HG03175 (cell line): ENCODE data around the gene SPHK1.

ENCODE experiments used
- ATAC-seq: cut with Tn5 transposase; IDR thresholded peaks from one replicate; pipeline ENCODE4 v1.9.1; 2021; ENCODE audit warnings: mild to moderate bottlenecking, moderate library complexity; ENCODE audit not compliant: unreplicated experiment

Gene SPHK1

GRCh38 chr17:76360461-76360860 is 23.9 kb upstream of the SPHK1 start:
- no peak for ATAC-seq

- no peak for ATAC-seq
Observed at GRCh38 chr17:76363107-76363842, 21.1 kb upstream of the SPHK1 start.

GRCh38 chr17:76365256-76365903 is 19.0 kb upstream of the SPHK1 start:
- no peak for ATAC-seq

- no peak for ATAC-seq
Observed at GRCh38 chr17:76366247-76366646, 18.2 kb upstream of the SPHK1 start.

GRCh38 chr17:76367642-76368041 is 16.8 kb upstream of the SPHK1 start:
- ATAC-seq, result no peak

GRCh38 chr17:76368545-76368944 is 15.9 kb upstream of the SPHK1 start:
- no peak for ATAC-seq

- ATAC-seq, result no peak
Observed at GRCh38 chr17:76369379-76369778, 15.0 kb upstream of the SPHK1 start.

- no peak for ATAC-seq
Observed at GRCh38 chr17:76369804-76370203, 14.6 kb upstream of the SPHK1 start.

GRCh38 chr17:76370261-76370993 is 14.0 kb upstream of the SPHK1 start:
- ATAC-seq, result no peak

GRCh38 chr17:76371656-76372628 is 12.5 kb upstream of the SPHK1 start:
- ATAC-seq, result no peak

GRCh38 chr17:76376318-76377133 is 7.9 kb upstream of the SPHK1 start:
- ATAC-seq, result no peak

GRCh38 chr17:76378548-76379274 is 5.7 kb upstream of the SPHK1 start:
- no peak for ATAC-seq

GRCh38 chr17:76379275-76379641 is 5.2 kb upstream of the SPHK1 start:
- ATAC-seq, result no peak

GRCh38 chr17:76379646-76380376 is 4.6 kb upstream of the SPHK1 start:
- no peak for ATAC-seq

- ATAC-seq, result no peak
Observed at GRCh38 chr17:76381633-76382350, 2.6 kb upstream of the SPHK1 start.

GRCh38 chr17:76382351-76382802 is 2.0 kb upstream of the SPHK1 start:
- ATAC-seq, result no peak

GRCh38 chr17:76382803-76383545 is 1.4 kb upstream of the SPHK1 start:
- ATAC-seq, result no peak
